ENCODE results near the gene GRIK4. TPM values are rescaled to one million over a fixed set of nuclear protein-coding genes. Genes with fewer than 3 reads are reported as not detected.

The GRIK4 gene
- total and polyA plus RNA-seq, 9 of the 15 experiments (the other 6 are each of a cell fraction or from before 2014, with no cell fraction given): not detected

GRCh38 chr11:120524536-120525085 is 13.1 kb downstream of the GRIK4 start:
- no peak overlapping the region for H3K9ac ChIP-seq (ENCODE audit: insufficient read depth in 1 of 2, low read depth in 2 of 2, low read length in 2 of 2)
- H3K9me1 ChIP-seq (ENCODE audit: control insufficient read depth, insufficient read depth, low read length): no peaks in the 10 kb centered on the region
- H3K27ac ChIP-seq (ENCODE audit: extremely low read depth, low read depth, low read length): no peak overlapping the region
- no peak for FAIRE-seq
- no peaks in the 10 kb centered on the region for H3K4me1 ChIP-seq (replicated peaks in 1 of 2; ENCODE audit: control insufficient read depth in 2 of 2, insufficient read depth in 2 of 2, low read length in 2 of 2)
- intact Hi-C loops (cut with micrococcal nuclease) (no loop called here), in situ Hi-C loops (cut with MboI) (loop anchor here (5.0 to 10.0 kb wide), 2 partner anchors 163 to 1070 kb away; no protein-coding TSS in a partner anchor)
- peaks cover 19% of the 10 kb centered on the region for H4K20me1 ChIP-seq (replicated peaks; ENCODE audit: control insufficient read depth, insufficient read depth, low read length)
- H3K79me2 ChIP-seq (ENCODE audit: control insufficient read depth, insufficient read depth, low read length): no peaks in the 10 kb centered on the region
- ChIA-PET POLR2A (interaction anchor here (0.6 kb wide), 1 partner anchor 606 kb away, joined by 3 read pairs; no protein-coding TSS in a partner anchor), CTCF (ENCODE audit: low intra/inter-chr PET ratio) (no interaction called here)
- H3K9me3 ChIP-seq (replicated peaks; ENCODE audit: control insufficient read depth, insufficient read depth, low read depth, low read length): no peaks in the 10 kb centered on the region
- no peak overlapping the region for H3K4me3 ChIP-seq
- H3K36me3 ChIP-seq (ENCODE audit: control insufficient read depth, insufficient read depth, low read length): no peaks in the 10 kb centered on the region
- H3K4me2 ChIP-seq (ENCODE audit: insufficient read depth, low read length): no peak overlapping the region
- BruUV-seq (replicated peaks): no TSS peak
- no peak for DNase-seq (ENCODE audit: extremely low read depth in 1 of 4, low spot score in 3 of 4)
- 1% methylated on average over 9 of the region's 9 CpGs for WGBS (ENCODE audit: insufficient coverage, low coverage, missing lambda C conversion rate)
- no peak for ATAC-seq
- no peak overlapping the region for H2AFZ ChIP-seq (ENCODE audit: low read depth, low read length)
- peaks cover 43 to 87% of the 10 kb centered on the region in 2 experiments; a peak in 4 of 5 replicates for H3K27me3 ChIP-seq (ENCODE audit: control insufficient read depth in 2 of 2, insufficient read depth in 2 of 2, low read length in 2 of 2)
- TF ChIP-seq CBX1 (IDR thresholded peaks at IDR 0.05; ENCODE audit: low read depth): no peak
- no peak for TF ChIP-seq BRCA1 (IDR thresholded peaks at IDR 0.05)
- no peak for TF ChIP-seq BRCA1 (CRISPR knock-in tag; IDR thresholded peaks at IDR 0.05)
- no peak for TF ChIP-seq CAMTA2 (CRISPR knock-in tag; conservative IDR thresholded peaks at IDR 0.05)
- no peak for TF ChIP-seq DIDO1 (tag; IDR thresholded peaks at IDR 0.05; ENCODE audit: low read depth)
- TF ChIP-seq CGGBP1 (CRISPR knock-in tag; IDR thresholded peaks at IDR 0.05): no peak
- no peak for TF ChIP-seq GTF2A2 (tag; IDR thresholded peaks at IDR 0.05)
- no peak for TF ChIP-seq STAT5B (CRISPR knock-in tag; IDR thresholded peaks at IDR 0.05)
- TF ChIP-seq PHTF2 (CRISPR knock-in tag; IDR thresholded peaks at IDR 0.05): no peak
- TF ChIP-seq ZNF133 (CRISPR knock-in tag; IDR thresholded peaks at IDR 0.05): no peak
- no peak for TF ChIP-seq ZNF324 (CRISPR knock-in tag; IDR thresholded peaks at IDR 0.05)
- TF ChIP-seq, protein P1, sequence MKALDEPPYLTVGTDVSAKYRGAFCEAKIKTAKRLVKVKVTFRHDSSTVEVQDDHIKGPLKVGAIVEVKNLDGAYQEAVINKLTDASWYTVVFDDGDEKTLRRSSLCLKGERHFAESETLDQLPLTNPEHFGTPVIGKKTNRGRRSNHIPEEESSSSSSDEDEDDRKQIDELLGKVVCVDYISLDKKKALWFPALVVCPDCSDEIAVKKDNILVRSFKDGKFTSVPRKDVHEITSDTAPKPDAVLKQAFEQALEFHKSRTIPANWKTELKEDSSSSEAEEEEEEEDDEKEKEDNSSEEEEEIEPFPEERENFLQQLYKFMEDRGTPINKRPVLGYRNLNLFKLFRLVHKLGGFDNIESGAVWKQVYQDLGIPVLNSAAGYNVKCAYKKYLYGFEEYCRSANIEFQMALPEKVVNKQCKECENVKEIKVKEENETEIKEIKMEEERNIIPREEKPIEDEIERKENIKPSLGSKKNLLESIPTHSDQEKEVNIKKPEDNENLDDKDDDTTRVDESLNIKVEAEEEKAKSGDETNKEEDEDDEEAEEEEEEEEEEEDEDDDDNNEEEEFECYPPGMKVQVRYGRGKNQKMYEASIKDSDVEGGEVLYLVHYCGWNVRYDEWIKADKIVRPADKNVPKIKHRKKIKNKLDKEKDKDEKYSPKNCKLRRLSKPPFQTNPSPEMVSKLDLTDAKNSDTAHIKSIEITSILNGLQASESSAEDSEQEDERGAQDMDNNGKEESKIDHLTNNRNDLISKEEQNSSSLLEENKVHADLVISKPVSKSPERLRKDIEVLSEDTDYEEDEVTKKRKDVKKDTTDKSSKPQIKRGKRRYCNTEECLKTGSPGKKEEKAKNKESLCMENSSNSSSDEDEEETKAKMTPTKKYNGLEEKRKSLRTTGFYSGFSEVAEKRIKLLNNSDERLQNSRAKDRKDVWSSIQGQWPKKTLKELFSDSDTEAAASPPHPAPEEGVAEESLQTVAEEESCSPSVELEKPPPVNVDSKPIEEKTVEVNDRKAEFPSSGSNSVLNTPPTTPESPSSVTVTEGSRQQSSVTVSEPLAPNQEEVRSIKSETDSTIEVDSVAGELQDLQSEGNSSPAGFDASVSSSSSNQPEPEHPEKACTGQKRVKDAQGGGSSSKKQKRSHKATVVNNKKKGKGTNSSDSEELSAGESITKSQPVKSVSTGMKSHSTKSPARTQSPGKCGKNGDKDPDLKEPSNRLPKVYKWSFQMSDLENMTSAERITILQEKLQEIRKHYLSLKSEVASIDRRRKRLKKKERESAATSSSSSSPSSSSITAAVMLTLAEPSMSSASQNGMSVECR (CRISPR knock-in tag; IDR thresholded peaks at IDR 0.05): no peak
- TF ChIP-seq ZNF551 (CRISPR knock-in tag; IDR thresholded peaks at IDR 0.05): no peak
- no peak for TF ChIP-seq HDAC3 (IDR thresholded peaks at IDR 0.05; ENCODE audit: borderline replicate concordance, partially characterized antibody)
- TF ChIP-seq RBM15 (IDR thresholded peaks at IDR 0.05; ENCODE audit: insufficient read depth, low read length): no peak
- TF ChIP-seq, protein P2, sequence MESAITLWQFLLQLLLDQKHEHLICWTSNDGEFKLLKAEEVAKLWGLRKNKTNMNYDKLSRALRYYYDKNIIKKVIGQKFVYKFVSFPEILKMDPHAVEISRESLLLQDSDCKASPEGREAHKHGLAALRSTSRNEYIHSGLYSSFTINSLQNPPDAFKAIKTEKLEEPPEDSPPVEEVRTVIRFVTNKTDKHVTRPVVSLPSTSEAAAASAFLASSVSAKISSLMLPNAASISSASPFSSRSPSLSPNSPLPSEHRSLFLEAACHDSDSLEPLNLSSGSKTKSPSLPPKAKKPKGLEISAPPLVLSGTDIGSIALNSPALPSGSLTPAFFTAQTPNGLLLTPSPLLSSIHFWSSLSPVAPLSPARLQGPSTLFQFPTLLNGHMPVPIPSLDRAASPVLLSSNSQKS (CRISPR knock-in tag; IDR thresholded peaks at IDR 0.05): no peak
- no peak for TF ChIP-seq BHLHE40 (IDR thresholded peaks at IDR 0.05; ENCODE audit: low read length)
- TF ChIP-seq NR4A1 (CRISPR knock-in tag; IDR thresholded peaks at IDR 0.05): no peak
- TF ChIP-seq NR4A1 (tag; IDR thresholded peaks at IDR 0.05): no peak
- TF ChIP-seq SMARCA4 (IDR thresholded peaks at IDR 0.05): no peak
- TF ChIP-seq NFE2L1 (tag; IDR thresholded peaks at IDR 0.05; ENCODE audit: borderline replicate concordance, low read depth): no peak

All from K562 (cell line).